WTC11 (cell line): ENCODE measurements around the gene RFLNA. TPM values are rescaled to one million over a fixed set of nuclear protein-coding genes. Genes with fewer than 3 reads are reported as not detected.

Source experiments
- ATAC-seq: fragments of 200-7000 bp; cut with Tn5 transposase; 2 replicates; pipeline ENCODE4 v1.10.0; 2021; ENCODE audit warnings: mild to moderate bottlenecking, moderate library complexity
- CTCF ChIA-PET: fragments of 300-600 bp; sonication (Branson Sonifier 250); formaldehyde crosslinking; loops from one replicate; lab custom pipeline; 2021; ENCODE audit warnings: antibody characterized with exemption; lab: Charles Lee
- POLR2A ChIA-PET: fragments of 350-600 bp; sonication (Branson Sonifier 250); formaldehyde crosslinking; loops from one replicate; lab custom pipeline; 2021; ENCODE audit warnings: antibody characterized with exemption; lab: Charles Lee
- DNase-seq: peaks from one replicate; pipeline ENCODE4 v3.0.0; 2021; ENCODE audit warnings: low spot score
- H3K27ac Mint-ChIP-seq: 2 replicates; pipeline ENCODE4 v1.8.0; 2021; ENCODE audit warnings: mixed read lengths
- H3K27me3 Mint-ChIP-seq: 2 replicates; pipeline ENCODE4 v1.8.0; 2021; ENCODE audit warnings: low read depth, mild to moderate bottlenecking, moderate library complexity, mixed read lengths
- H3K36me3 Mint-ChIP-seq: 2 replicates; pipeline ENCODE4 v1.8.0; 2021; ENCODE audit warnings: mixed read lengths
- H3K4me1 Mint-ChIP-seq: 2 replicates; pipeline ENCODE4 v1.8.0; 2022; ENCODE audit warnings: mixed read lengths
- H3K4me3 Mint-ChIP-seq: 2 replicates; pipeline ENCODE4 v1.8.0; 2021; ENCODE audit warnings: mild to moderate bottlenecking, moderate library complexity, mixed read lengths
- H3K9me3 Mint-ChIP-seq: 2 replicates; pipeline ENCODE4 v1.8.0; 2021; ENCODE audit warnings: mixed read lengths
- ETV6 ChIP-seq: sonication (generic); formaldehyde crosslinking; IDR thresholded peaks from 2 replicates; pipeline ENCODE4 v1.8.1; 2022; ENCODE audit warnings: mild to moderate bottlenecking, missing genetic modification reagents
- FOXP1 ChIP-seq: sonication (generic); formaldehyde crosslinking; IDR thresholded peaks from 2 replicates; pipeline ENCODE4 v1.8.0; 2022; ENCODE audit warnings: missing genetic modification reagents, mild to moderate bottlenecking, moderate library complexity, borderline replicate concordance
- GRHL2 ChIP-seq: fragments of 250-450 bp; sonication (Bioruptor Pico); IDR thresholded peaks from 2 replicates; pipeline ENCODE4 v1.8.0; 2022; ENCODE audit warnings: mild to moderate bottlenecking, moderate library complexity; ENCODE audit not compliant: insufficient replicate concordance, severe bottlenecking
- JAZF1 ChIP-seq: fragments of 250-450 bp; sonication (Bioruptor Pico); IDR thresholded peaks from 2 replicates; pipeline ENCODE4 v1.9.0; 2021; ENCODE audit warnings: moderate library complexity, mild to moderate bottlenecking, inconsistent platforms
- MYBL2 ChIP-seq: sonication (generic); formaldehyde crosslinking; IDR thresholded peaks from 2 replicates; pipeline ENCODE4 v1.8.1; 2023; ENCODE audit warnings: mild to moderate bottlenecking, moderate library complexity, missing genetic modification reagents
- NR3C1 ChIP-seq: sonication (generic); formaldehyde crosslinking; conservative IDR thresholded peaks from 2 replicates; pipeline ENCODE4 v1.8.1; 2023; ENCODE audit warnings: low read depth, mild to moderate bottlenecking, missing genetic modification reagents
- RELA ChIP-seq: sonication (generic); formaldehyde crosslinking; IDR thresholded peaks from 2 replicates; pipeline ENCODE4 v1.8.1; 2022; ENCODE audit warnings: missing genetic modification reagents, mild to moderate bottlenecking, borderline replicate concordance
- SOX15 ChIP-seq: fragments of 250-450 bp; sonication (Bioruptor Pico); IDR thresholded peaks from 2 replicates; pipeline ENCODE4 v1.9.0; 2021; ENCODE audit warnings: mild to moderate bottlenecking
- TEAD1 ChIP-seq: sonication (generic); formaldehyde crosslinking; IDR thresholded peaks from 2 replicates; pipeline ENCODE4 v1.8.0; 2022; ENCODE audit warnings: mild to moderate bottlenecking, missing genetic modification reagents
- ZNF138 ChIP-seq: sonication (generic); formaldehyde crosslinking; conservative IDR thresholded peaks from 2 replicates; pipeline ENCODE4 v1.8.1; 2022; ENCODE audit warnings: mild to moderate bottlenecking, moderate library complexity, missing genetic modification reagents
- ZNF396 ChIP-seq: fragments of 250-450 bp; sonication (Bioruptor Pico); IDR thresholded peaks from 2 replicates; pipeline ENCODE4 v1.8.0; 2021; ENCODE audit warnings: mild to moderate bottlenecking, moderate library complexity, borderline replicate concordance
- total RNA-seq: library from RNA; stranded (reverse); gene quantifications from 3 replicates; pipeline ENCODE4 v1.2.3, GENCODE V29; 2021
- TF ChIP-seq, protein P1 (sequence below): sonication (generic); formaldehyde crosslinking; IDR thresholded peaks from 2 replicates; pipeline ENCODE4 v1.8.1; 2022; ENCODE audit warnings: low read depth, mild to moderate bottlenecking, moderate library complexity, missing genetic modification reagents, borderline replicate concordance
- TF ChIP-seq, protein P2 (sequence below): fragments of 250-450 bp; sonication (Bioruptor Pico); IDR thresholded peaks from 2 replicates; pipeline ENCODE4 v1.9.0; 2021; ENCODE audit warnings: moderate library complexity, mild to moderate bottlenecking, inconsistent platforms, borderline replicate concordance
- TF ChIP-seq, protein P3 (sequence below): sonication (generic); formaldehyde crosslinking; IDR thresholded peaks from 2 replicates; pipeline ENCODE4 v1.8.1; 2022; ENCODE audit warnings: missing genetic modification reagents, borderline replicate concordance
- TF ChIP-seq, protein P4 (sequence below): fragments of 250-450 bp; sonication (Bioruptor Pico); IDR thresholded peaks from 2 replicates; pipeline ENCODE4 v1.9.0; 2021; ENCODE audit warnings: mild to moderate bottlenecking, borderline replicate concordance
- TF ChIP-seq, protein P5 (sequence below): sonication (generic); formaldehyde crosslinking; IDR thresholded peaks from 2 replicates; pipeline ENCODE4 v1.8.0; 2022; ENCODE audit warnings: mild to moderate bottlenecking, missing genetic modification reagents
- TF ChIP-seq, protein P6 (sequence below): fragments of 250-450 bp; sonication (Bioruptor Pico); IDR thresholded peaks from 2 replicates; pipeline ENCODE4 v1.9.0; 2021; ENCODE audit warnings: mild to moderate bottlenecking
- TF ChIP-seq, protein P7 (sequence below): fragments of 250-450 bp; sonication (Bioruptor Pico); conservative IDR thresholded peaks from 2 replicates; pipeline ENCODE4 v1.9.0; 2021; ENCODE audit warnings: mild to moderate bottlenecking
- TF ChIP-seq, protein P8 (sequence below): fragments of 250-450 bp; sonication (Bioruptor Pico); IDR thresholded peaks from 2 replicates; pipeline ENCODE4 v1.8.0; 2021; ENCODE audit warnings: mild to moderate bottlenecking
- TF ChIP-seq, protein P9 (sequence below): sonication (generic); formaldehyde crosslinking; IDR thresholded peaks from 2 replicates; pipeline ENCODE4 v1.8.1; 2022; ENCODE audit warnings: mild to moderate bottlenecking, moderate library complexity, missing genetic modification reagents

Gene RFLNA
- total RNA-seq, 1 experiment from 2014 or later, result 6.3 TPM

DNA sequence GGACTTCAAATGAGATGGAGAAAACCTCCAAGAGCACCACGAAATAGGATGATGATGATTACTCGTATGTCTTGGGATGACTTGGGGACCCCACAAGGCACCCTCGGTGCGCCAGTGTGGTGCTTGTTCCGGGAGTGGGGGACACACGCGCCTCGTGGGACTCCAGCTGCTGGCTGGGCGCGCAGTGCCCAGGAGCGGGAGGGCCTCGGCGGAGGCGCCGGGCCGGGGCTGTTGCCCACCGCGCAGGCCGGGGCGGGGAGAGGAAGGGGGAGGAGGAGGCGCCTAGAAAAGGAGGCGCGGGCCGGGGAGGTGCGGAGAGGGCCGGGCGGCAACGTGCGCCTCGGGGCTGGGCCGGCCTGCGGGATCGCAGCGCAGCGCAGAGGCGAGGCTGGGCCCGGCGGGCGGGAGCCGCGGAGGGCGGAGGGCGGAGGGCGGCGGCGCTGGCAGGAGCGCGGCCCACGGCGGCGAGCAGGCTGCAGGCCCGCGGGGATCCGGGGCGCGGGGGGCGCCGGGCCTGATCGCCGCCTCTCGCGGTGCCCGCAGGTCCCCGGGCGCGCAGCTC, at the start of gene RFLNA (continued):
- no peak for TF ChIP-seq ZNF396
- no peak for TF ChIP-seq FOXP1
- TF ChIP-seq, all 79 proteins: peak for 5

DNA sequence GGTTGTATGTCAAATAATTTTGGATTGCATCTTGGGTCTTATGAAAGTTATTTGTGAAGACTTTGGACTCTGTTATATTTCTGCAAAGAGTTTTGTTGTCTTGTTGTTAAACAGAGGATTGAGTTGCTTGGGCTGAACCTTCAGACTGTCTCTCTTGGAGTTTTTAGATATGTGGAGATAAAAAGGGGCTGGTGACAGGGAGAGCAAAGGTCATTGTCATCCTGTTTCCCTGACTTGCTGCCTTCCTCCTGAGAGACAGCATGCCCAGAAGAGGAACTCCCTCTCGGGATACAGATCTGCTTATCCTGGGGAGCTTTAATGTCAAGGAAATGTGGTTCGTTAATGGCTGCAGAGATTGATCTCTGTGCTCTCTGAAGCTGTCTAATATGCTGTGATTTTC, 47.6 kb upstream of the RFLNA start:
- peaks cover 16% of the 10 kb centered on the region for H3K4me1 Mint-ChIP-seq
- CTCF ChIA-PET, result interaction anchor here (1.5 kb wide), 1 partner anchor 193 kb away, joined by 4 read pairs; no protein-coding TSS in a partner anchor

More for the DNA sequence above, 47.6 kb upstream of the RFLNA start:
- DNase-seq (no peak), ATAC-seq (no peak)
- peaks cover 4% of the 10 kb centered on the region for H3K27me3 Mint-ChIP-seq
- POLR2A ChIA-PET, result no interaction called here
- no peak overlapping the region for H3K4me3 Mint-ChIP-seq
- H3K9me3 Mint-ChIP-seq, result peaks cover 16% of the 10 kb centered on the region
- no peaks in the 10 kb centered on the region; the same call in 1 of the 2 replicates for H3K36me3 Mint-ChIP-seq
- H3K27ac Mint-ChIP-seq, result no peak overlapping the region
- TF ChIP-seq, protein P1, sequence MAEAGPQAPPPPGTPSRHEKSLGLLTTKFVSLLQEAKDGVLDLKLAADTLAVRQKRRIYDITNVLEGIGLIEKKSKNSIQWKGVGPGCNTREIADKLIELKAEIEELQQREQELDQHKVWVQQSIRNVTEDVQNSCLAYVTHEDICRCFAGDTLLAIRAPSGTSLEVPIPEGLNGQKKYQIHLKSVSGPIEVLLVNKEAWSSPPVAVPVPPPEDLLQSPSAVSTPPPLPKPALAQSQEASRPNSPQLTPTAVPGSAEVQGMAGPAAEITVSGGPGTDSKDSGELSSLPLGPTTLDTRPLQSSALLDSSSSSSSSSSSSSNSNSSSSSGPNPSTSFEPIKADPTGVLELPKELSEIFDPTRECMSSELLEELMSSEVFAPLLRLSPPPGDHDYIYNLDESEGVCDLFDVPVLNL, result no peak
- TF ChIP-seq, protein P2, sequence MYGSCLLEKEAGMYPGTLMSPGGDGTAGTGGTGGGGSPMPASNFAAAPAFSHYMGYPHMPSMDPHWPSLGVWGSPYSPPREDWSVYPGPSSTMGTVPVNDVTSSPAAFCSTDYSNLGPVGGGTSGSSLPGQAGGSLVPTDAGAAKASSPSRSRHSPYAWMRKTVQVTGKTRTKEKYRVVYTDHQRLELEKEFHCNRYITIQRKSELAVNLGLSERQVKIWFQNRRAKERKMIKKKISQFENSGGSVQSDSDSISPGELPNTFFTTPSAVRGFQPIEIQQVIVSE (CRISPR knock-in tag), result no peak
- TF ChIP-seq, protein P3, sequence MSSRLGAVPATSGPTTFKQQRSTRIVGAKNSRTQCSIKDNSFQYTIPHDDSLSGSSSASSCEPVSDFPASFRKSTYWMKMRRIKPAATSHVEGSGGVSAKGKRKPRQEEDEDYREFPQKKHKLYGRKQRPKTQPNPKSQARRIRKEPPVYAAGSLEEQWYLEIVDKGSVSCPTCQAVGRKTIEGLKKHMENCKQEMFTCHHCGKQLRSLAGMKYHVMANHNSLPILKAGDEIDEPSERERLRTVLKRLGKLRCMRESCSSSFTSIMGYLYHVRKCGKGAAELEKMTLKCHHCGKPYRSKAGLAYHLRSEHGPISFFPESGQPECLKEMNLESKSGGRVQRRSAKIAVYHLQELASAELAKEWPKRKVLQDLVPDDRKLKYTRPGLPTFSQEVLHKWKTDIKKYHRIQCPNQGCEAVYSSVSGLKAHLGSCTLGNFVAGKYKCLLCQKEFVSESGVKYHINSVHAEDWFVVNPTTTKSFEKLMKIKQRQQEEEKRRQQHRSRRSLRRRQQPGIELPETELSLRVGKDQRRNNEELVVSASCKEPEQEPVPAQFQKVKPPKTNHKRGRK (CRISPR knock-in tag), result no peak
- TF ChIP-seq MYBL2 (CRISPR knock-in tag) (no peak), JAZF1 (CRISPR knock-in tag) (no peak), NR3C1 (CRISPR knock-in tag) (no peak), ZNF138 (CRISPR knock-in tag) (no peak), SOX15 (CRISPR knock-in tag) (no peak), ETV6 (CRISPR knock-in tag) (no peak), RELA (CRISPR knock-in tag) (no peak), TEAD1 (CRISPR knock-in tag) (no peak), GRHL2 (no peak)
- TF ChIP-seq, protein P4, sequence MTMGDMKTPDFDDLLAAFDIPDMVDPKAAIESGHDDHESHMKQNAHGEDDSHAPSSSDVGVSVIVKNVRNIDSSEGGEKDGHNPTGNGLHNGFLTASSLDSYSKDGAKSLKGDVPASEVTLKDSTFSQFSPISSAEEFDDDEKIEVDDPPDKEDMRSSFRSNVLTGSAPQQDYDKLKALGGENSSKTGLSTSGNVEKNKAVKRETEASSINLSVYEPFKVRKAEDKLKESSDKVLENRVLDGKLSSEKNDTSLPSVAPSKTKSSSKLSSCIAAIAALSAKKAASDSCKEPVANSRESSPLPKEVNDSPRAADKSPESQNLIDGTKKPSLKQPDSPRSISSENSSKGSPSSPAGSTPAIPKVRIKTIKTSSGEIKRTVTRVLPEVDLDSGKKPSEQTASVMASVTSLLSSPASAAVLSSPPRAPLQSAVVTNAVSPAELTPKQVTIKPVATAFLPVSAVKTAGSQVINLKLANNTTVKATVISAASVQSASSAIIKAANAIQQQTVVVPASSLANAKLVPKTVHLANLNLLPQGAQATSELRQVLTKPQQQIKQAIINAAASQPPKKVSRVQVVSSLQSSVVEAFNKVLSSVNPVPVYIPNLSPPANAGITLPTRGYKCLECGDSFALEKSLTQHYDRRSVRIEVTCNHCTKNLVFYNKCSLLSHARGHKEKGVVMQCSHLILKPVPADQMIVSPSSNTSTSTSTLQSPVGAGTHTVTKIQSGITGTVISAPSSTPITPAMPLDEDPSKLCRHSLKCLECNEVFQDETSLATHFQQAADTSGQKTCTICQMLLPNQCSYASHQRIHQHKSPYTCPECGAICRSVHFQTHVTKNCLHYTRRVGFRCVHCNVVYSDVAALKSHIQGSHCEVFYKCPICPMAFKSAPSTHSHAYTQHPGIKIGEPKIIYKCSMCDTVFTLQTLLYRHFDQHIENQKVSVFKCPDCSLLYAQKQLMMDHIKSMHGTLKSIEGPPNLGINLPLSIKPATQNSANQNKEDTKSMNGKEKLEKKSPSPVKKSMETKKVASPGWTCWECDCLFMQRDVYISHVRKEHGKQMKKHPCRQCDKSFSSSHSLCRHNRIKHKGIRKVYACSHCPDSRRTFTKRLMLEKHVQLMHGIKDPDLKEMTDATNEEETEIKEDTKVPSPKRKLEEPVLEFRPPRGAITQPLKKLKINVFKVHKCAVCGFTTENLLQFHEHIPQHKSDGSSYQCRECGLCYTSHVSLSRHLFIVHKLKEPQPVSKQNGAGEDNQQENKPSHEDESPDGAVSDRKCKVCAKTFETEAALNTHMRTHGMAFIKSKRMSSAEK (CRISPR knock-in tag), result no peak
- TF ChIP-seq, protein P5, sequence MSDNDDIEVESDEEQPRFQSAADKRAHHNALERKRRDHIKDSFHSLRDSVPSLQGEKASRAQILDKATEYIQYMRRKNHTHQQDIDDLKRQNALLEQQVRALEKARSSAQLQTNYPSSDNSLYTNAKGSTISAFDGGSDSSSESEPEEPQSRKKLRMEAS, result no peak
- TF ChIP-seq, protein P6, sequence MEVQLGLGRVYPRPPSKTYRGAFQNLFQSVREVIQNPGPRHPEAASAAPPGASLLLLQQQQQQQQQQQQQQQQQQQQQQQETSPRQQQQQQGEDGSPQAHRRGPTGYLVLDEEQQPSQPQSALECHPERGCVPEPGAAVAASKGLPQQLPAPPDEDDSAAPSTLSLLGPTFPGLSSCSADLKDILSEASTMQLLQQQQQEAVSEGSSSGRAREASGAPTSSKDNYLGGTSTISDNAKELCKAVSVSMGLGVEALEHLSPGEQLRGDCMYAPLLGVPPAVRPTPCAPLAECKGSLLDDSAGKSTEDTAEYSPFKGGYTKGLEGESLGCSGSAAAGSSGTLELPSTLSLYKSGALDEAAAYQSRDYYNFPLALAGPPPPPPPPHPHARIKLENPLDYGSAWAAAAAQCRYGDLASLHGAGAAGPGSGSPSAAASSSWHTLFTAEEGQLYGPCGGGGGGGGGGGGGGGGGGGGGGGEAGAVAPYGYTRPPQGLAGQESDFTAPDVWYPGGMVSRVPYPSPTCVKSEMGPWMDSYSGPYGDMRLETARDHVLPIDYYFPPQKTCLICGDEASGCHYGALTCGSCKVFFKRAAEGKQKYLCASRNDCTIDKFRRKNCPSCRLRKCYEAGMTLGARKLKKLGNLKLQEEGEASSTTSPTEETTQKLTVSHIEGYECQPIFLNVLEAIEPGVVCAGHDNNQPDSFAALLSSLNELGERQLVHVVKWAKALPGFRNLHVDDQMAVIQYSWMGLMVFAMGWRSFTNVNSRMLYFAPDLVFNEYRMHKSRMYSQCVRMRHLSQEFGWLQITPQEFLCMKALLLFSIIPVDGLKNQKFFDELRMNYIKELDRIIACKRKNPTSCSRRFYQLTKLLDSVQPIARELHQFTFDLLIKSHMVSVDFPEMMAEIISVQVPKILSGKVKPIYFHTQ, result no peak
- TF ChIP-seq, protein P7, sequence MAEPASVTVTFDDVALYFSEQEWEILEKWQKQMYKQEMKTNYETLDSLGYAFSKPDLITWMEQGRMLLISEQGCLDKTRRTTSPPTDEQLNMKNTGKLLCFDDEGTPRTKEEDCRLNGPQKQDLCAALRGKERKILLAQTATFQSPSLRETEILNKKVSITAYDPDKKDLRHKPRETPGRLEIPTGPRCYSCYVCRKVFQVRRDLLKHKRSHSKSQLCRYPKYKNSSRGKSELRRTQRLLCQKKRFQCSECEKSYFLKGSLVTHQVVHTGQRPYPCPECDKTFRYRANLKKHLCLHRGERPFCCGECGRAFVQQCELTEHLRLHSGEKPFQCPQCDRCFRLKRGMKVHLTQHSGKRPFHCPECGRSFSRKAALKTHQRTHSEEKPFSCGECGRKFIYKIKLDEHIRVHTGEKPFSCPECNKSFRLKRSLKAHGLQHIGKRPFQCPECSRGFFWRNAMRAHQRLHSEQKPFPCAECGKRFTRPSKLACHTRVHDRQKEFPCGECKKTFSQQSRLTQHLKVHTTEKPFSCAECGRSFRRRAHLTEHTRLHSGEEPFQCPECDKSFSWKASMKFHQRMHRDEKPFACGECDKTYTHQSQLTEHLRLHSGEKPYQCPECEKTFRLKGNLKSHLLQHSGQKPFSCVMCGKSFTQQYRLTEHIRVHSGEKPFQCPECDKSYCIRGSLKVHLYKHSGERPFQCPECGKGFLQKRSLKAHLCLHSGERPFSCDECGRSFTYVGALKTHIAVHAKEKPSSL, result no peak
- TF ChIP-seq, protein P8, sequence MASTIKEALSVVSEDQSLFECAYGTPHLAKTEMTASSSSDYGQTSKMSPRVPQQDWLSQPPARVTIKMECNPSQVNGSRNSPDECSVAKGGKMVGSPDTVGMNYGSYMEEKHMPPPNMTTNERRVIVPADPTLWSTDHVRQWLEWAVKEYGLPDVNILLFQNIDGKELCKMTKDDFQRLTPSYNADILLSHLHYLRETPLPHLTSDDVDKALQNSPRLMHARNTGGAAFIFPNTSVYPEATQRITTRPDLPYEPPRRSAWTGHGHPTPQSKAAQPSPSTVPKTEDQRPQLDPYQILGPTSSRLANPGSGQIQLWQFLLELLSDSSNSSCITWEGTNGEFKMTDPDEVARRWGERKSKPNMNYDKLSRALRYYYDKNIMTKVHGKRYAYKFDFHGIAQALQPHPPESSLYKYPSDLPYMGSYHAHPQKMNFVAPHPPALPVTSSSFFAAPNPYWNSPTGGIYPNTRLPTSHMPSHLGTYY (CRISPR knock-in tag), result no peak
- TF ChIP-seq, protein P9, sequence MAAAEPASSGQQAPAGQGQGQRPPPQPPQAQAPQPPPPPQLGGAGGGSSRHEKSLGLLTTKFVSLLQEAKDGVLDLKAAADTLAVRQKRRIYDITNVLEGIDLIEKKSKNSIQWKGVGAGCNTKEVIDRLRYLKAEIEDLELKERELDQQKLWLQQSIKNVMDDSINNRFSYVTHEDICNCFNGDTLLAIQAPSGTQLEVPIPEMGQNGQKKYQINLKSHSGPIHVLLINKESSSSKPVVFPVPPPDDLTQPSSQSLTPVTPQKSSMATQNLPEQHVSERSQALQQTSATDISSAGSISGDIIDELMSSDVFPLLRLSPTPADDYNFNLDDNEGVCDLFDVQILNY, result no peak
